Cardiac fibroblast (primary cell): ENCODE data around the gene TOX2.

Experiments
- DNase-seq, 2 donors: peaks; one replicate each; pipeline versions ENCODE4 v3.0.0 to v3.0.0-alpha.2; 2010; ENCODE audit warnings: low read depth in 2 of 2
- H3K4me3 ChIP-seq, 2 donors: replicated peaks in 1 of 2; 1 replicate in 1 of 2; 2 replicates in 1 of 2; pipeline ENCODE4 v1.5.1; 2011; ENCODE audit warnings: low read depth in 2 of 2, low read length in 2 of 2, mild to moderate bottlenecking in 2 of 2, moderate library complexity in 1 of 2
- CTCF ChIP-seq: IDR thresholded peaks from one replicate; pipeline ENCODE4 v1.5.1; 2011; ENCODE audit warnings: low read depth, mild to moderate bottlenecking, low read length, inconsistent platforms

The TOX2 gene

GRCh38 chr20:44031781-44032582, 117.3 kb downstream of the TOX2 start:
- TF ChIP-seq CTCF: no peak
- no peak overlapping the region for H3K4me3 ChIP-seq
- DNase-seq: no peak

- TF ChIP-seq CTCF: no peak
- DNase-seq: no peak
- no peak overlapping the region for H3K4me3 ChIP-seq
These were observed 118.1 kb downstream of the TOX2 start for GRCh38 chr20:44032583-44033331.

- H3K4me3 ChIP-seq: no peak overlapping the region
- TF ChIP-seq CTCF: no peak
- peak; percentile 15 to 28 for DNase-seq
These were observed 118.7 kb downstream of the TOX2 start for GRCh38 chr20:44033344-44033743.

- DNase-seq: no peak
These were observed 119.2 kb downstream of the TOX2 start for GRCh38 chr20:44033873-44034272.

GRCh38 chr20:44034451-44034850, 119.8 kb downstream of the TOX2 start:
- no peak for TF ChIP-seq CTCF
- no peak overlapping the region for H3K4me3 ChIP-seq
- no peak for DNase-seq

More at GRCh38 chr20:44033873-44034272, 119.2 kb downstream of the TOX2 start:
- no peak for TF ChIP-seq CTCF
- H3K4me3 ChIP-seq: no peak overlapping the region

GRCh38 chr20:44034965-44035635, 120.4 kb downstream of the TOX2 start:
- DNase-seq: no peak
- H3K4me3 ChIP-seq: no peak overlapping the region
- TF ChIP-seq CTCF: no peak
